ENCODE data around the gene FLT3. TPM values are rescaled to one million over a fixed set of nuclear protein-coding genes. Genes with fewer than 3 reads are reported as not detected.
"Not testable (repeated sequence)": the region's sequence is repeated elsewhere in the genome, so short reads cannot be mapped to it uniquely, and the experiment has no call there.

Gene FLT3
- polyA plus RNA-seq, 2 of the 4 experiments (the other 2 are of a cell fraction) = not detected

- ATAC-seq (no peak), DNase-seq (ENCODE audit: low read depth in 1 of 2, low spot score in 1 of 2) (no peak), FAIRE-seq (no peak)
- POLR2A ChIA-PET = no interaction called here
- CTCF ChIA-PET = interaction anchor here (1.1 to 1.4 kb wide), 3 partner anchors 12 to 430 kb away, joined by 3 to 4 read pairs (median 3); no protein-coding TSS in a partner anchor
- Histone ChIP-seq H3K27ac (no peak overlapping the region), H3K4me3 (no peak overlapping the region), H3K4me2 (no peak overlapping the region), H3K4me1 (peaks cover 9% of the 10 kb centered on the region), H3K9me3 (no peaks in the 10 kb centered on the region)
- 81% methylated on average over 7 of the region's 7 CpGs for WGBS (ENCODE audit: missing lambda C conversion rate)
- TF ChIP-seq NR3C1 (IDR thresholded peaks at IDR 0.05) (no peak), CBX2 (IDR thresholded peaks at IDR 0.05; ENCODE audit: borderline replicate concordance, low read depth) (no peak), ESRRA (IDR thresholded peaks at IDR 0.05; ENCODE audit: borderline replicate concordance, low read length) (no peak), HOXA7 (CRISPR knock-in tag; IDR thresholded peaks at IDR 0.05) (no peak), CHD4 (IDR thresholded peaks at IDR 0.05; ENCODE audit: borderline replicate concordance) (no peak), SMC3 (IDR thresholded peaks at IDR 0.05) (no peak), EP300 (IDR thresholded peaks at IDR 0.05) (no peak), CHD2 (IDR thresholded peaks at IDR 0.05; ENCODE audit: low read length, partially characterized antibody) (no peak), RARB (CRISPR knock-in tag; IDR thresholded peaks at IDR 0.05) (no peak), E2F6 (IDR thresholded peaks at IDR 0.05; ENCODE audit: borderline replicate concordance, low read depth) (no peak), CTCF (IDR thresholded peaks at IDR 0.05) (no peak), RNF2 (IDR thresholded peaks at IDR 0.05; ENCODE audit: borderline replicate concordance, low read depth) (no peak), RAD21 (conservative IDR thresholded peaks at IDR 0.05 in 1 of 2, IDR thresholded peaks at IDR 0.05 in 1 of 2) (no peak), KDM5A (IDR thresholded peaks at IDR 0.05) (no peak), TP53 (CRISPR knock-in tag; IDR thresholded peaks at IDR 0.05) (no peak), USF2 (IDR thresholded peaks at IDR 0.05) (no peak)
Measured at GRCh38 chr13:27965343-27965739, 135.0 kb downstream of the FLT3 start.

- H3K4me1 ChIP-seq = peaks cover 9% of the 10 kb centered on the region
- no peak for FAIRE-seq
- 87% methylated on average over 12 of the region's 15 CpGs for WGBS (ENCODE audit: missing lambda C conversion rate)
- no peak overlapping the region for H3K4me2 ChIP-seq
- DNase-seq (ENCODE audit: low read depth in 1 of 2, low spot score in 1 of 2) = no peak
- H3K27ac ChIP-seq = no peak overlapping the region
- POLR2A ChIA-PET = no interaction called here
- H3K9me3 ChIP-seq = no peaks in the 10 kb centered on the region
- no peak overlapping the region for H3K4me3 ChIP-seq
- CTCF ChIA-PET = interaction anchor here (0.9 to 1.1 kb wide), 3 partner anchors 11 to 603 kb away, joined by 3 to 4 read pairs (median 3); no protein-coding TSS in a partner anchor
- ATAC-seq = no peak
- TF ChIP-seq ESRRA (IDR thresholded peaks at IDR 0.05; ENCODE audit: borderline replicate concordance, low read length) = no peak
- no peak for TF ChIP-seq NFE2L2 (conservative IDR thresholded peaks at IDR 0.05; ENCODE audit: low read length)
- no peak for TF ChIP-seq ZNF302 (CRISPR knock-in tag; IDR thresholded peaks at IDR 0.05)
- no peak for TF ChIP-seq HMGXB4 (CRISPR knock-in tag; IDR thresholded peaks at IDR 0.05; ENCODE audit: borderline replicate concordance)
- TF ChIP-seq BHLHE40 (IDR thresholded peaks at IDR 0.05; ENCODE audit: low read depth, low read length) = no peak
- TF ChIP-seq HOXA7 (CRISPR knock-in tag; IDR thresholded peaks at IDR 0.05) = no peak
Measured at GRCh38 chr13:27964741-27965323, 135.5 kb downstream of the FLT3 start.

GRCh38 chr13:27964206-27964605, 136.2 kb downstream of the FLT3 start:
- FAIRE-seq; ATAC-seq; H3K27ac ChIP-seq; H3K9me3 ChIP-seq; DNase-seq (ENCODE audit: low read depth in 1 of 2, low spot score in 1 of 2); H3K4me3 ChIP-seq; H3K4me2 ChIP-seq; POLR2A ChIA-PET: not testable (repeated sequence)
- 94% methylated on average over 10 of the region's 13 CpGs for WGBS (ENCODE audit: missing lambda C conversion rate)
- CTCF ChIA-PET = interaction anchor here (0.9 to 3.0 kb wide), 2 partner anchors 11 to 602 kb away, joined by 3 to 15 read pairs; no protein-coding TSS in a partner anchor
- peaks cover 14% of the 10 kb centered on the region for H3K4me1 ChIP-seq

Measured in A549 (cell line).